H9 (cell line): ENCODE data around the gene DIAPH2. TPM values are rescaled to one million over a fixed set of nuclear protein-coding genes. Genes with fewer than 3 reads are reported as not detected.

ENCODE experiments used
- DNase-seq: peaks from one replicate; pipeline ENCODE4 v3.0.0-alpha.2; 2017
- H2AFZ ChIP-seq: one replicate; pipeline ENCODE4 v1.6.1; 2013; ENCODE audit warnings: mild to moderate bottlenecking, low read length, control low read depth, moderate library complexity
- H2AK5ac ChIP-seq: 2 replicates; pipeline ENCODE4 v1.6.1; 2013; ENCODE audit warnings: low read length, control low read depth, mixed read lengths; ENCODE audit not compliant: insufficient read length
- H2BK120ac ChIP-seq: one replicate; pipeline ENCODE4 v1.6.1; 2013; ENCODE audit warnings: low read depth, mild to moderate bottlenecking, low read length, control low read depth, inconsistent platforms; ENCODE audit not compliant: poor library complexity, severe bottlenecking
- H2BK12ac ChIP-seq: 2 replicates; pipeline ENCODE4 v1.6.1; 2013; ENCODE audit warnings: low read length, control low read depth, mixed read lengths, low read depth; ENCODE audit not compliant: insufficient read length
- H2BK15ac ChIP-seq: 2 replicates; pipeline ENCODE4 v1.6.1; 2013; ENCODE audit warnings: low read depth, low read length, control low read depth
- H2BK20ac ChIP-seq: one replicate; pipeline ENCODE4 v1.6.1; 2013; ENCODE audit warnings: low read depth, mild to moderate bottlenecking, low read length, control low read depth, inconsistent platforms; ENCODE audit not compliant: poor library complexity, severe bottlenecking
- H2BK5ac ChIP-seq: 2 replicates; pipeline ENCODE4 v1.6.1; 2013; ENCODE audit warnings: low read length, control low read depth, mixed read lengths; ENCODE audit not compliant: insufficient read length
- H3K14ac ChIP-seq: 2 replicates; pipeline ENCODE4 v1.6.1; 2013; ENCODE audit warnings: low read length, control low read depth; ENCODE audit not compliant: insufficient read depth
- H3K18ac ChIP-seq: 2 replicates; pipeline ENCODE4 v1.6.1; 2013; ENCODE audit warnings: low read depth, mild to moderate bottlenecking, mixed read lengths, low read length, control low read depth; ENCODE audit not compliant: insufficient read length
- H3K23ac ChIP-seq: 2 replicates; pipeline ENCODE4 v1.6.1; 2013; ENCODE audit warnings: low read length, control low read depth, mixed read lengths, low read depth; ENCODE audit not compliant: insufficient read length
- H3K23me2 ChIP-seq: 2 replicates; pipeline ENCODE4 v1.6.1; 2013; ENCODE audit warnings: low read depth, mild to moderate bottlenecking, mixed read lengths, low read length, control low read depth; ENCODE audit not compliant: insufficient read length, poor library complexity, severe bottlenecking
- H3K27ac ChIP-seq: 2 replicates; pipeline ENCODE4 v1.5.1; 2013; ENCODE audit warnings: low read length, control low read depth, mixed read lengths, low read depth; ENCODE audit not compliant: insufficient read length
- H3K27me3 ChIP-seq: 2 replicates; pipeline ENCODE4 v1.6.1; 2013; ENCODE audit warnings: low read length, control low read depth, inconsistent platforms; ENCODE audit not compliant: insufficient read depth
- H3K4ac ChIP-seq: 2 replicates; pipeline ENCODE4 v1.6.1; 2013; ENCODE audit warnings: low read depth, mild to moderate bottlenecking, control low read depth, inconsistent platforms, low read length, moderate library complexity
- H3K4me1 ChIP-seq: 2 replicates; pipeline ENCODE4 v1.6.1; 2013; ENCODE audit warnings: low read length, control low read depth, inconsistent platforms; ENCODE audit not compliant: insufficient read depth
- H3K4me2 ChIP-seq: 2 replicates; pipeline ENCODE4 v1.6.1; 2013; ENCODE audit warnings: low read length, control low read depth, mixed read lengths; ENCODE audit not compliant: insufficient read length, insufficient read depth
- H3K56ac ChIP-seq: 2 replicates; pipeline ENCODE4 v1.6.1; 2013; ENCODE audit warnings: low read depth, mild to moderate bottlenecking, mixed read lengths, low read length, control low read depth; ENCODE audit not compliant: insufficient read length
- H3K79me1 ChIP-seq: 2 replicates; pipeline ENCODE4 v1.6.1; 2013; ENCODE audit warnings: low read depth, mild to moderate bottlenecking, moderate library complexity, low read length, control low read depth, inconsistent platforms; ENCODE audit not compliant: insufficient read depth, poor library complexity, severe bottlenecking
- H3K79me2 ChIP-seq: 2 replicates; pipeline ENCODE4 v1.6.1; 2013; ENCODE audit warnings: low read length, control low read depth, inconsistent platforms; ENCODE audit not compliant: insufficient read depth
- H3K9ac ChIP-seq: 2 replicates; pipeline ENCODE4 v1.6.1; 2013; ENCODE audit warnings: low read length, control low read depth, mixed read lengths; ENCODE audit not compliant: insufficient read length; ENCODE audit errors: extremely low read depth
- H3K9me3 ChIP-seq: one replicate; pipeline ENCODE4 v1.6.1; 2013; ENCODE audit warnings: low read depth, low read length, inconsistent platforms; ENCODE audit not compliant: control insufficient read depth
- H3T11ph ChIP-seq: one replicate; pipeline ENCODE4 v1.6.1; 2013; ENCODE audit warnings: mild to moderate bottlenecking, low read length, control low read depth, inconsistent platforms
- H4K20me1 ChIP-seq: one replicate; pipeline ENCODE4 v1.6.1; 2013; ENCODE audit not compliant: control insufficient read depth, insufficient read length, insufficient read depth
- H4K5ac ChIP-seq: 2 replicates; pipeline ENCODE4 v1.6.1; 2013; ENCODE audit warnings: low read depth, mild to moderate bottlenecking, mixed read lengths, low read length, control low read depth; ENCODE audit not compliant: insufficient read length
- H4K8ac ChIP-seq: replicated peaks from 2 replicates; pipeline ENCODE4 v1.6.1; 2013; ENCODE audit warnings: low read length, control low read depth, mixed read lengths, low read depth; ENCODE audit not compliant: insufficient read length
- H4K91ac ChIP-seq: 2 replicates; pipeline ENCODE4 v1.6.1; 2013; ENCODE audit warnings: low read depth, mild to moderate bottlenecking, moderate library complexity, mixed read lengths, low read length, control low read depth; ENCODE audit not compliant: insufficient read length
- H3K27ac Mint-ChIP-seq, 3 experiments: 2 replicates in 2 of 3; 3 replicates in 1 of 3; pipeline ENCODE4 v1.8.0; 2020 to 2021; ENCODE audit warnings: mixed read lengths in 3 of 3, mild to moderate bottlenecking in 1 of 3, moderate library complexity in 1 of 3
- H3K27me3 Mint-ChIP-seq: 2 replicates; pipeline ENCODE4 v1.8.0; 2021; ENCODE audit warnings: low read depth, mild to moderate bottlenecking, moderate library complexity, mixed read lengths
- H3K36me3 Mint-ChIP-seq, 3 experiments: 2 replicates in 2 of 3; 3 replicates in 1 of 3; pipeline ENCODE4 v1.8.0; 2020 to 2021; ENCODE audit warnings: low read depth in 3 of 3, mixed read lengths in 3 of 3; ENCODE audit not compliant: insufficient read depth in 1 of 3
- H3K4me1 Mint-ChIP-seq, 2 experiments: 2 replicates each; pipeline ENCODE4 v1.8.0; 2020; ENCODE audit warnings: mixed read lengths in 2 of 2
- H3K4me3 Mint-ChIP-seq, 2 experiments: 2 replicates in 1 of 2; 3 replicates in 1 of 2; pipeline ENCODE4 v1.8.0; 2020 to 2021; ENCODE audit warnings: mild to moderate bottlenecking in 2 of 2, mixed read lengths in 2 of 2, moderate library complexity in 1 of 2
- H3K9me3 Mint-ChIP-seq, 2 experiments: 2 replicates in 1 of 2; 3 replicates in 1 of 2; pipeline ENCODE4 v1.8.0; 2020; ENCODE audit warnings: mild to moderate bottlenecking in 2 of 2, mixed read lengths in 2 of 2, moderate library complexity in 1 of 2
- WGBS: extraction: QIAGEN DNeasy Blood & Tissue Kit; methylation state at CpG from one replicate; pipeline ENCODE4 v1.1.7; 2013; ENCODE audit warnings: missing lambda C conversion rate, low lambda C conversion rate, mixed read lengths; ENCODE audit not compliant: insufficient read length; ENCODE audit errors: extremely low coverage; 5-methylcytosine and 5-hydroxymethylcytosine counted together
- total RNA-seq: library from RNA; stranded (reverse); gene quantifications from 2 replicates; pipeline ENCODE4 v1.2.1, GENCODE V29; 2021
- TF ChIP-seq, protein P1 (sequence below): fragments of 200-600 bp; sonication (generic); conservative IDR thresholded peaks from 3 replicates; pipeline ENCODE4 v1.8.0; 2021; ENCODE audit warnings: antibody characterized with exemption, mild to moderate bottlenecking

DIAPH2 gene
- total RNA-seq, 1 experiment from 2014 or later, result 45.4 TPM

DNA sequence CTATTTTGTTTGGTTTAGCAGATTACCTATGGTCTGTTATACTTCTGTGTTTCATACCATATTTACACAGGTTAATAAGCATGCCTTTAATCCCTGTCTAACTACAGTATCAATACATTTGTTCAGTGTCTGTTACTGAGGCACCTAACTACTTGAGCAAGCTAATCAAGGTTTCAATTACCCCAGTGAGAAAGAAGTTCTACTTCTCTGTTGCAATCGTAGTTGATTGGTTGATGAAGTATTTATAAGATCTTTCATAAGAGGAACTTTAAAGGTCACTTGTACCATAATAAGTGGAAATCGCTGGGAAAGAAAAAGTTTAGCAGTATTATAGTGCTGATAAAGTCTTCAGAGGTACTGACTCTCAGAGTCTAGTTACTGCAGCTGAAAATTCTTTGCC, 689.6 kb downstream of the DIAPH2 start:
- Histone ChIP-seq H2BK15ac (no peak overlapping the region), H4K5ac (no peak overlapping the region), H3K4me1 (no peaks in the 10 kb centered on the region; the same call in 1 of the 2 replicates), H3K56ac (no peak overlapping the region), H2AK5ac (no peak overlapping the region), H3K79me1 (no peaks in the 10 kb centered on the region), H3K4me2 (no peak overlapping the region), H2AFZ (no peak overlapping the region), H2BK20ac (no peak overlapping the region), H2BK5ac (no peak overlapping the region), H3K9ac (no peak overlapping the region), H4K20me1 (no peaks in the 10 kb centered on the region), H3K4ac (no peak overlapping the region), H3K79me2 (peaks cover 2% of the 10 kb centered on the region; the same call in 1 of the 2 replicates), H3K14ac (no peak overlapping the region), H3K18ac (no peak overlapping the region), H4K8ac (no peak overlapping the region), H3K23me2 (no peaks in the 10 kb centered on the region), H3K9me3 (no peaks in the 10 kb centered on the region), H2BK120ac (no peak overlapping the region), H3K27ac (no peak overlapping the region), H3K23ac (no peak overlapping the region), H2BK12ac (no peak overlapping the region), H3T11ph (no peak overlapping the region), H3K27me3 (no peaks in the 10 kb centered on the region), H4K91ac (no peak overlapping the region)
- no peak overlapping the region for H3K4me3 Mint-ChIP-seq
- no CpG with 5 or more reads among the region's 2 CpGs for WGBS
- H3K4me1 Mint-ChIP-seq, result peaks cover 29 to 32% of the 10 kb centered on the region in 2 experiments
- DNase-seq, result no peak
- TF ChIP-seq, protein P1, sequence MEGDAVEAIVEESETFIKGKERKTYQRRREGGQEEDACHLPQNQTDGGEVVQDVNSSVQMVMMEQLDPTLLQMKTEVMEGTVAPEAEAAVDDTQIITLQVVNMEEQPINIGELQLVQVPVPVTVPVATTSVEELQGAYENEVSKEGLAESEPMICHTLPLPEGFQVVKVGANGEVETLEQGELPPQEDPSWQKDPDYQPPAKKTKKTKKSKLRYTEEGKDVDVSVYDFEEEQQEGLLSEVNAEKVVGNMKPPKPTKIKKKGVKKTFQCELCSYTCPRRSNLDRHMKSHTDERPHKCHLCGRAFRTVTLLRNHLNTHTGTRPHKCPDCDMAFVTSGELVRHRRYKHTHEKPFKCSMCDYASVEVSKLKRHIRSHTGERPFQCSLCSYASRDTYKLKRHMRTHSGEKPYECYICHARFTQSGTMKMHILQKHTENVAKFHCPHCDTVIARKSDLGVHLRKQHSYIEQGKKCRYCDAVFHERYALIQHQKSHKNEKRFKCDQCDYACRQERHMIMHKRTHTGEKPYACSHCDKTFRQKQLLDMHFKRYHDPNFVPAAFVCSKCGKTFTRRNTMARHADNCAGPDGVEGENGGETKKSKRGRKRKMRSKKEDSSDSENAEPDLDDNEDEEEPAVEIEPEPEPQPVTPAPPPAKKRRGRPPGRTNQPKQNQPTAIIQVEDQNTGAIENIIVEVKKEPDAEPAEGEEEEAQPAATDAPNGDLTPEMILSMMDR, result no peak
- H3K9me3 Mint-ChIP-seq, result no peaks in the 10 kb centered on the region
- peak overlapping the region in 1 of 3 experiments; percentile 36; a peak in 1 of 7 replicates for H3K27ac Mint-ChIP-seq
- no peaks in the 10 kb centered on the region for H3K27me3 Mint-ChIP-seq
- H3K36me3 Mint-ChIP-seq, result peaks cover 2 to 69% (median 57%) of the 10 kb centered on the region in 3 experiments; a peak in 5 of 7 replicates
